H1 (cell line): ENCODE data around the gene DHRS2. TPM values are rescaled to one million over a fixed set of nuclear protein-coding genes. Genes with fewer than 3 reads are reported as not detected.

Experiments used
- ATF2 ChIP-seq: IDR thresholded peaks from 2 replicates; pipeline ENCODE4 v1.6.1; 2012; ENCODE audit warnings: low read length, inconsistent platforms
- EP300 ChIP-seq, 2 experiments: IDR thresholded peaks; 1 replicate in 1 of 2; 2 replicates in 1 of 2; pipeline ENCODE4 v1.6.1; 2011 to 2012; ENCODE audit warnings: low read depth in 2 of 2, low read length in 2 of 2, mild to moderate bottlenecking in 2 of 2, borderline replicate concordance in 1 of 2, inconsistent platforms in 1 of 2, moderate library complexity in 1 of 2
- SUZ12 ChIP-seq: fragments of 200-600 bp; sonication (generic); IDR thresholded peaks from 2 replicates; pipeline ENCODE4 v1.6.1; 2012; ENCODE audit warnings: mild to moderate bottlenecking, inconsistent platforms, low read length, moderate library complexity, mixed read lengths
- ZNF274 ChIP-seq: IDR thresholded peaks from 2 replicates; pipeline ENCODE4 v1.7.0; 2012; ENCODE audit warnings: low read length, borderline replicate concordance; ENCODE audit errors: extremely low read depth
- polyA plus RNA-seq, 7 experiments: library from polyadenylated mRNA; depleted of rRNA in 3 of 7; stranded (reverse) in 5 of 7; unstranded in 2 of 7; fragments of >200 nt in 5 of 7; fragments of 200-250 nt in 2 of 7; gene quantifications; 1 replicate in 5 of 7; 2 replicates in 1 of 7; 4 replicates in 1 of 7; pipeline versions ENCODE4 v1.2.1 to v1.2.3, GENCODE V29; 2011 to 2013; ENCODE audit warnings: missing spikeins in 2 of 7, mixed read lengths in 2 of 7
- total RNA-seq: library from RNA; stranded (reverse); fragmentation: NEBNext Ultra II Directional; extraction: Animal tissue kit (Norgen Biotek cat#: 25700); gene quantifications from 2 replicates; pipeline ENCODE4 v1.2.1, GENCODE V29; 2021

Gene DHRS2
- total and polyA plus RNA-seq, 2 of the 8 experiments (the other 6 are each of a cell fraction or from before 2014, with no cell fraction given): 1.1 to 3.5 TPM

- TF ChIP-seq ATF2 (no peak), EP300 (IDR thresholded peaks at IDR 0.05; ENCODE audit: borderline replicate concordance in 1 of 2, low read depth in 2 of 2, low read length in 2 of 2) (no peak), SUZ12 (no peak), ZNF274 (no peak)
Measured at GRCh38 chr14:23636317-23637211, at the start of gene DHRS2 (continued).
